Right lobe of liver (tissue), 4 donors: ENCODE measurements around the gene LLPH.

Source experiments
- POLR2A ChIP-seq: fragments of 450-650 bp; IDR thresholded peaks from one replicate; pipeline ENCODE4 v1.6.1; 2017; ENCODE audit warnings: antibody characterized with exemption, mild to moderate bottlenecking
- TF ChIP-seq, protein P1 (sequence below), 4 donors: fragments of 200-600 bp in 3 of 4; fragments of 450-650 bp in 1 of 4; IDR thresholded peaks; one replicate each; pipeline versions ENCODE4 v1.5.1 to v1.8.0; 2016 to 2022; ENCODE audit warnings: antibody characterized with exemption in 4 of 4, mild to moderate bottlenecking in 2 of 4
- donor health status: DM: no; HTN: no; CAD: no.
- donor health status: DM: no; HTN: no; CAD: no.
- donor health status: DM: no; HTN: yes; CAD: no.

DNA sequence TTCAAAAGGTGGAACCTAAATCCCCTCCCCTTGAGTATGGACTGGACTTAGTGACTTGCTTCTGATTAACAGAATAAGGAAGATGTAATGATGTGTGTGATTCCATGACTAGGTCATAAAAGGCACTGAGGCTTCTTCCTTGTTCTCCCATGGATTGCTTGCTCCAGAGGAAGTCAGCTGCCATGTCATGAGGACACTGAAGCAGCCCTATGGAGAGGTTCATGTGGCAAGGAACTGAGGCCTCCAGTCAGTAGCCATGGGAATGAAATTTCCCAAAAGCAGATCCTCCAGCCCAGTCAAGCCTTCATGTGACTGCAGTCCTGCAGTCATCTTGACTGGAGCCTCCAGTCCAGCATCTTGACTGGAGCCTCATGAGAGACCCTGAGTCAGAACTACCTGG is 28.6 kb upstream of the LLPH start:
- TF ChIP-seq POLR2A, result no peak
- TF ChIP-seq, protein P1, sequence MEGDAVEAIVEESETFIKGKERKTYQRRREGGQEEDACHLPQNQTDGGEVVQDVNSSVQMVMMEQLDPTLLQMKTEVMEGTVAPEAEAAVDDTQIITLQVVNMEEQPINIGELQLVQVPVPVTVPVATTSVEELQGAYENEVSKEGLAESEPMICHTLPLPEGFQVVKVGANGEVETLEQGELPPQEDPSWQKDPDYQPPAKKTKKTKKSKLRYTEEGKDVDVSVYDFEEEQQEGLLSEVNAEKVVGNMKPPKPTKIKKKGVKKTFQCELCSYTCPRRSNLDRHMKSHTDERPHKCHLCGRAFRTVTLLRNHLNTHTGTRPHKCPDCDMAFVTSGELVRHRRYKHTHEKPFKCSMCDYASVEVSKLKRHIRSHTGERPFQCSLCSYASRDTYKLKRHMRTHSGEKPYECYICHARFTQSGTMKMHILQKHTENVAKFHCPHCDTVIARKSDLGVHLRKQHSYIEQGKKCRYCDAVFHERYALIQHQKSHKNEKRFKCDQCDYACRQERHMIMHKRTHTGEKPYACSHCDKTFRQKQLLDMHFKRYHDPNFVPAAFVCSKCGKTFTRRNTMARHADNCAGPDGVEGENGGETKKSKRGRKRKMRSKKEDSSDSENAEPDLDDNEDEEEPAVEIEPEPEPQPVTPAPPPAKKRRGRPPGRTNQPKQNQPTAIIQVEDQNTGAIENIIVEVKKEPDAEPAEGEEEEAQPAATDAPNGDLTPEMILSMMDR (IDR thresholded peaks at IDR 0.05), result no peak
